Epithelial cell of esophagus (primary cell): Measurements from ENCODE around the gene ANKS1B.

Source experiments
- DNase-seq: peaks from one replicate; pipeline ENCODE4 v3.0.0; 2010; ENCODE audit warnings: low read depth
- H3K4me3 ChIP-seq: 2 replicates; pipeline ENCODE4 v1.5.1; 2011; ENCODE audit warnings: mild to moderate bottlenecking, low read length, control low read depth
- TF ChIP-seq, protein P1 (sequence below): IDR thresholded peaks from 2 replicates; pipeline ENCODE4 v1.5.1; 2011; ENCODE audit warnings: low read depth, mild to moderate bottlenecking, low read length, control low read depth, inconsistent platforms; ENCODE audit not compliant: insufficient read depth; ENCODE audit errors: missing control alignments

ANKS1B gene

GRCh38 chr12:99834710-99835109, 150.0 kb downstream of the ANKS1B start:
- no peak for DNase-seq
- H3K4me3 ChIP-seq, result no peak overlapping the region
- TF ChIP-seq, protein P1, sequence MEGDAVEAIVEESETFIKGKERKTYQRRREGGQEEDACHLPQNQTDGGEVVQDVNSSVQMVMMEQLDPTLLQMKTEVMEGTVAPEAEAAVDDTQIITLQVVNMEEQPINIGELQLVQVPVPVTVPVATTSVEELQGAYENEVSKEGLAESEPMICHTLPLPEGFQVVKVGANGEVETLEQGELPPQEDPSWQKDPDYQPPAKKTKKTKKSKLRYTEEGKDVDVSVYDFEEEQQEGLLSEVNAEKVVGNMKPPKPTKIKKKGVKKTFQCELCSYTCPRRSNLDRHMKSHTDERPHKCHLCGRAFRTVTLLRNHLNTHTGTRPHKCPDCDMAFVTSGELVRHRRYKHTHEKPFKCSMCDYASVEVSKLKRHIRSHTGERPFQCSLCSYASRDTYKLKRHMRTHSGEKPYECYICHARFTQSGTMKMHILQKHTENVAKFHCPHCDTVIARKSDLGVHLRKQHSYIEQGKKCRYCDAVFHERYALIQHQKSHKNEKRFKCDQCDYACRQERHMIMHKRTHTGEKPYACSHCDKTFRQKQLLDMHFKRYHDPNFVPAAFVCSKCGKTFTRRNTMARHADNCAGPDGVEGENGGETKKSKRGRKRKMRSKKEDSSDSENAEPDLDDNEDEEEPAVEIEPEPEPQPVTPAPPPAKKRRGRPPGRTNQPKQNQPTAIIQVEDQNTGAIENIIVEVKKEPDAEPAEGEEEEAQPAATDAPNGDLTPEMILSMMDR, result no peak

DNA sequence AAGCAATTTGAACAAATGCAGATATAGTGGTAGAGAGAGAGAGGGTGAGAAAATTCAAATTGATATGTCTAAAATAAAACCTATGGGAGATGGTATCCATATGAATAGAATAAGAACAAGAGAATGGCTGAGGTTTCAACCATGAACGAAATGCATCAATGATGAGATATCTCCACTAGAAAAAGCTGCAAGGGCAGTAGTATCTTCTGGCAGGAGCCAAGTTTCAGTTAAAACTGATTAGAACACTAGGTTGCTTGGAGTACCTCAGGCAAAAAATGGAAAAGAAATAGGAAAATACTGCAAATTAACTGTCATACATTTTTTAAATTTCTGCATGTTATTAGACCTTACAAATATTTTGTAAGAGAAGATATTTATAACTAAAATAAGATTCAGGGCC, 151.3 kb downstream of the ANKS1B start:
- no peak for DNase-seq
- H3K4me3 ChIP-seq, result no peak overlapping the region
- TF ChIP-seq, protein P1, result no peak

DNA sequence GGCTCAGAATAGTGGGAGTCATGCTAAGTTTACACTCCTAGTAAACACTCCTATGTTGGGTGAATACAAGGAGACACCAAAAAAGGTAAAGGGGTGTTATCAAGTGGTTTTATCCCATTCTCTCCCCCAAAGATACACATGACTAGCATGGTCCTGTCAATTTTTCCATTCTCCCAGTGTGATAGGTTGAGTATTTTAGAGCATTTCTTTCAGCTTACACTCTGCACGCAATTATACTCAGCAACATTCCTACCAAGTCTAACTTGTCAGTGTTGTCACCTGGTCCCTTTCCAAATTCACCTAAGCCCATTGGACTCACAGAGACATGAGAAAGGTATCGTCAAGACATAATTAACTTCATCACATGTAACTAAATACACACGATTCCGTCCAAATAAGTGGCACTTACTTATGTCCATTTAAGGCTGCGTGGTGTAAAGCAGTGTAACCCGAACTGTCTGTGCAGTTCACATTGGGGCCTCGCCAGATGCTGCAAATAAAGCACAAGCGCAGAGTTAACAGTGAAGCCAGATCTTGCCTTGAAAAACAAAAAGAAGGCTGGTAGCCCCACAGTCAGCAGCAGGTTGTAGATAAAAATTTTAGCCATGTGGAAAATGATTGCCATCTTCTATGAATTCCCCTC, 159.7 kb downstream of the ANKS1B start:
- no peak overlapping the region for H3K4me3 ChIP-seq
- TF ChIP-seq, protein P1, result no peak
- DNase-seq, result no peak

- no peak for DNase-seq
- TF ChIP-seq, protein P1, result no peak
- H3K4me3 ChIP-seq, result no peak overlapping the region
Measured at GRCh38 chr12:99822273-99822672, 162.5 kb downstream of the ANKS1B start.

DNA sequence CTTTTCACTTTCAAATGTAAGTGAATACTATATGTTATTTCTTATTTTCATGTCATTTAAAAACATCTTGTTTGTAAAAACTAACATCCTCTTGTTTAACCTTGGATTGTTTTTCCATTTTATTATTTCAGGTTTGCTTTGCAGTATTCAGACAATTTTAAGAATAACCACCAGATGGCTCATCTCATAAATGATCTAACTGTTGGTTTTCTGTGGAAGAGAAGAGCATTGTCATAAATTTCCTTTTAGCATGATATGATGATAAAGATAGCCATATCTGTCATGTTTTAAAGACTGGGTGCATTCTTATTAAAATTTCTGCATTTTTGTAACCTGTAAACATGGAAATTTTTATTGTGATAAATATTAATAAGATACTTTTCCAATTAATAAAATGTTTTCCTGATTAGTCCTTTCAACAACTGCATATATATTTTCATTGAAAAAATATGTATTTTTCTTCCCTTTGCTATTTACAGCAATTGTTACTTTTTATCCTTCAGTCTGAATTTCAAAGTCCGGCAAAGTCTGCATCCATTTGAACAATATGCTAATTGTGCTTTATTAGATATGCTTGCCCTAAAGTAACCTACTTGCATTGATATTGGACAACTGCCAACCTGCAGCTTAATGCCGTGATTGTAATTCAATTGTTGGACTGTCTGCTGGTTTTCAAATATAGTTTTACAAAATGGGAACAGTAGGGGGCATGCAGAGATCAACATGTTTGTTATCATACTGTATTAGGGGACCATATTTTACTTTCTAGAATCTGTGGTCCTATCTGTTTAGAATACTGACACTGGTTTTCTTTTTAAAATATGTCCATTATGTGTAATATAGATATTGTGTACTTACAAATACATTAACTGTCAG, 173.8 kb downstream of the ANKS1B start:
- peak; percentile 15 for DNase-seq
- no peak overlapping the region for H3K4me3 ChIP-seq
- TF ChIP-seq, protein P1, result peak; percentile 18

- no peak for DNase-seq
- TF ChIP-seq, protein P1, result no peak
- no peak overlapping the region for H3K4me3 ChIP-seq
Measured at GRCh38 chr12:99809909-99810308, 174.8 kb downstream of the ANKS1B start.

- H3K4me3 ChIP-seq, result no peak overlapping the region
Measured at GRCh38 chr12:99806304-99806703, 178.4 kb downstream of the ANKS1B start.

More at GRCh38 chr12:99806304-99806703, 178.4 kb downstream of the ANKS1B start:
- TF ChIP-seq, protein P1, result no peak
- no peak for DNase-seq
